GM11168 (cell line): ENCODE measurements around the gene CFI.

Experiments used
- in situ Hi-C: fragments of 300-500 bp; cut with MboI; formaldehyde crosslinking; loops from one replicate; pipeline ENCODE4 v1.12.0; 2022; ENCODE audit warnings: low sequenced_read_pairs; ENCODE audit not compliant: unreplicated experiment

The CFI gene

DNA sequence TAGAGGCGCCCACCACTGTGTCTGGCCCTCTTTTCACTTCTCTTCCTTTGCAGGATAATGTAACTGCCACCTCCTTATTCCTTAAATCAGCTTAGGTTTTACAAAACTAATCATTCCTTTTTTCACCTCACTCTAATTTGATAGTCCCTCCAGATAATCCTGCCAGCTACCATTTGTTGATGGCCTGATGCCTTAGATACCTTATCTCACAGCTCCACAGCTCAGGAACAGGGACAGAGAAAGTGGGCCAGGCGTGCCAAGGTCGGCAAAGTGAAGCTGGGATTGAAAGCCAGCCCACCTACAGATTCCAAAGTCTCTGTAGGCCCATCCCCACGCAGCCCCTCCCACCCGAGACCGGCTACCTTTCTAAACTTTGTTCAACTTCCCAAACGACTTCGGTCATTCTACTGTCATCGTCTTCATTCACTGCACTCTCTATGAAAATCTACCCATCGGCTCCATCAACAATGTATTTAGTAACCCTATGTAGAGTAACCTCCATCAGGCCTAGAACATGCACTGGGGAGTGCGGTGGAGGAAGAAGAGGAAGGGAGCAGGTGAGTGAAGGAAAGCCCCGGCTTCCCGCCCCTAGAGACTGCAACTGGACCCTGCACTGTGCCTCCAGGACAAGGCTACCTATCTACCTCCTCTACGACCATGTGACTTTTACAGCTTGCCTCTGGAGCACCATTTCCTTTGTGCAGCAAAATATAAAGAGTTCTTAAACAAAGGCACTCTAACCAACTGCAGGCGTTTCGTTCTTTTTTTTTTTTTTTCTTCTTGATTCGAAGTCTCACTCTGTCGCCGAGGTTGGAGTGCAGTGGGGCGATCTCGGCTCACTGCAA lies 100.0 kb downstream of the CFI start:
- in situ Hi-C loops, result loop anchor here (25.0 kb wide), 1 partner anchor 264 kb away; the partner anchor contains the start of gene SEC24B

DNA sequence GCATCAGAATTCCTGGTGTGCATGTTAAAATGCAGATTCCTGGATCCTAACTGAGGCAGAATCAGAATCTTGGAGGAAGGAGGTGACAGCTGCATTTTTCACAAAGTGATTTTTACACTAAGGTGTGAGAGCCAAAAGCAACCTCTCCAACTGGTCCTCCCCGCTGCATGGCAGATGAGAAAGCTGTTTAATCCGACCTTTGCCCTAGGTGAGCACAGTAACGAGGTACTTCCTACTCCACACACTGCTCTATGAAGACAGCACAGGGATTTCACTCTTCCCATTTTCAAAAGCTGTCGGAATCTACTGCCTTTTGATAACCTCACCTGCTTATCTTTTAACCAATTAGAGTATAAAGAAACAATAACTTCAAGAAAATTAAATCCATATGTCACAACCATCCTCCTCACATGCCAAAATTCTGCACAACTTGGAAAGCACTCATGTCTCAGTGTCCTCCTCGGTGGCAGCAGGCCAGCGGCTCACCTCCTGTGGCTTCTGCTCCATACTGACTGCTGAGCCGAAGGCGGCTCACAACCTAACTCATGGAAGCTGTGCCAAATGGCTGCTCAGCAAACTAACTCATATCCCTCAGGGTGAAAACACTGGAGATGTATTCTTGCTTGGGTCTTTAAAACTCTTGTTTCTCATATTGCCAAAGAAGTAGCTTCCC lies 102.1 kb downstream of the CFI start:
- in situ Hi-C loops, result loop anchor here (25.0 kb wide), 1 partner anchor 262 kb away; the partner anchor contains the start of gene SEC24B

GRCh38 chr4:109698656-109699055 lies 103.1 kb downstream of the CFI start:
- in situ Hi-C loops, result no loop called here

GRCh38 chr4:109691411-109691920 lies 110.3 kb downstream of the CFI start:
- in situ Hi-C loops, result no loop called here
